Effector memory CD8-positive, alpha-beta T cell (primary cell): Measurements from ENCODE around the gene NPDC1.

Experiments
- ATAC-seq: fragments of 150-1000 bp; cut with Tn5 transposase; replicated peaks from 2 replicates; pipeline ENCODE4 v1.10.0; 2021; ENCODE audit warnings: mild to moderate bottlenecking, moderate library complexity
- DNase-seq, 3 experiments: peaks; one replicate each; pipeline ENCODE4 v3.0.0; 2021
- H3K27ac Mint-ChIP-seq, 2 donors: one replicate each; pipeline ENCODE4 v1.8.0; 2022; ENCODE audit warnings: mild to moderate bottlenecking in 2 of 2, mixed read lengths in 2 of 2, moderate library complexity in 2 of 2
- H3K27me3 Mint-ChIP-seq, 2 donors: one replicate each; pipeline ENCODE4 v1.8.0; 2022; ENCODE audit warnings: mixed read lengths in 2 of 2
- H3K36me3 Mint-ChIP-seq: one replicate; pipeline ENCODE4 v1.8.0; 2022; ENCODE audit warnings: mild to moderate bottlenecking, moderate library complexity, mixed read lengths; ENCODE audit not compliant: insufficient read depth
- H3K4me1 Mint-ChIP-seq, 2 donors: one replicate each; pipeline ENCODE4 v1.8.0; 2022; ENCODE audit warnings: low read depth in 2 of 2, mixed read lengths in 2 of 2
- H3K4me3 Mint-ChIP-seq, 2 donors: one replicate each; pipeline ENCODE4 v1.8.0; 2022; ENCODE audit warnings: mild to moderate bottlenecking in 2 of 2, mixed read lengths in 2 of 2, moderate library complexity in 2 of 2
- H3K9me3 Mint-ChIP-seq, 2 donors: one replicate each; pipeline ENCODE4 v1.8.0; 2022; ENCODE audit warnings: mixed read lengths in 2 of 2

NPDC1 gene

DNA sequence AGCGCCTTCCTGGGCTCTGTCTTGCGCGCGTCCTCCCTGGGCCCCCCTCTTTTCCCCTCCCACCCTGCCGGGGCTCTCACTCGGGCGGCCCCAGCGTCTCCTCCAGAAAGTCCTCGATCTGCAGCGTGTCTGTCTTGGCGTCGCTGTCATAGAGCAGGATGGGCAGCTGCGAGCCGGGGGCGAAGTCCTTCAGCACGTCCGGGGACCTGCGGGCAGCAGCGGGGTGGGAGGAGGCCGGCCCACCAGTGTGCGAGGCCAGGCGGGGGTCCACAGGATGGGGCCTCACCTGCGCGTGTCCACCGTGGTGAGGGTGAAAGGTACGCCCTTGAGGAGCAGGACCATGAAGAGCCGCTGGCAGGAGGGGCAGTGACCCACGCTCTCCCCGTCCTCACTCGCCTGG is 50.6 kb downstream of the NPDC1 start:
- Mint-ChIP-seq H3K36me3 (peaks cover 51% of the 10 kb centered on the region), H3K4me3 (peak overlapping the region in 1 of 2 donors; percentile 4), H3K4me1 (peaks cover 53 to 54% of the 10 kb centered on the region in 2 donors), H3K9me3 (no peaks in the 10 kb centered on the region), H3K27me3 (no peaks in the 10 kb centered on the region), H3K27ac (no peak overlapping the region)
- no peak for DNase-seq
- ATAC-seq, result no peak

DNA sequence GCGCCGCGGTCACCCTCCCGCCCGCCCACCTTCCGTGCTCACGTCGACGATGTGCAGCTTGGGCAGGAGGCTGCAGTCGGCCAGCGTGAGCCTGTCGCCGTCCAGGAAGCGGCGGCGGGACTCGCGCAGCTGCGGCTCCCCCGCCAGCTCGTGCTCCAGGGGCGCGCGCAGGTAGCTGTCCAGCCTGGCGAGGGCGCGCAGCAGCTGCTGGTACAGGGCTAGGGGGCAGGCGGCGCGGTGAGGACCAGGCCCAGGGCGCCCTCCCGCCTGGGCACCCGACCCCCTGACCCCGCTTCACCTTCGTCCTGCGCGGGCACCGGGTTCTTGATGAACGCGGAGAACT is 51.1 kb downstream of the NPDC1 start:
- H3K4me3 Mint-ChIP-seq, result no peak overlapping the region
- peak overlapping the region; percentile 95 to 96 for H3K27ac Mint-ChIP-seq
- no peak for ATAC-seq
- no peaks in the 10 kb centered on the region for H3K27me3 Mint-ChIP-seq
- DNase-seq, result no peak
- H3K36me3 Mint-ChIP-seq, result peaks cover 47% of the 10 kb centered on the region
- H3K9me3 Mint-ChIP-seq, result no peaks in the 10 kb centered on the region
- peaks cover 48 to 49% of the 10 kb centered on the region in 2 donors for H3K4me1 Mint-ChIP-seq

DNA sequence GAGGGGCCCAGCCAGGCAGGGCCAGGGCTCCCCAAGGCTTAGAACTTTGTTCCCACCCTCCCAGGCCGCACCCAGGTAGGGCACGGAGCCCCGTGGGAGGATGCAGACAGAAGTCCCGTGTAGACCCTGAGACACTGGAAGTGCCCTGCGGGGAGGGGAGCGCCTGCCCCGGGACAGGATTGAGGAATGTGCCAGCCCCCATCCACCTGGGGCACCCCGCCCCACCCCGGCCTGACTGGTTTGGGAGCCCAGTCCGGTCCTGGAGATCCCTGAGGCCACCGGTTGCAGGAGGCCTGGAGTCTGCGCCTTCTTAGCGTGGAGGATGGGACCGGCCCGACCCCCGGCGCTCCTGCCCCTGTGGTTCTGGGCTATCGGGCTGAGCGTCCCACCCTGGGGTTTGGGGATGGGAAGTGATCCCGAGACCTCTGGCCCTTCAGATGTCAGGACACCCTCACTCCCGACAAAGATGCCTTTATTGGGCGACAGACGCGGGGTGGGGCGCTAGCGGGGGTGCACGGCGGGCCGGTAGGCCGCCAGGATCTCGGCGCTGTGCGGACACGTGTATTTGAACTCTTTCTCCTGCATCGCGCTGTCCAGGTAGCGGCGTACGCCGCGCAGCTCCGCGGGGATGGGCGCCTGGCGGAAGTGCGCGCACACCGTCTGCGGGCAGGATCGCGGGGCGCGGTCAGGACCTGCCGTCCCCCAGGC is 51.6 kb downstream of the NPDC1 start:
- Mint-ChIP-seq H3K9me3 (no peaks in the 10 kb centered on the region), H3K4me1 (peaks cover 48 to 49% of the 10 kb centered on the region in 2 donors), H3K27me3 (no peaks in the 10 kb centered on the region), H3K4me3 (peak overlapping the region; percentile 84 to 86), H3K27ac (peak overlapping the region; percentile 95 to 96), H3K36me3 (peaks cover 47% of the 10 kb centered on the region)
- no peak for DNase-seq
- no peak for ATAC-seq

DNA sequence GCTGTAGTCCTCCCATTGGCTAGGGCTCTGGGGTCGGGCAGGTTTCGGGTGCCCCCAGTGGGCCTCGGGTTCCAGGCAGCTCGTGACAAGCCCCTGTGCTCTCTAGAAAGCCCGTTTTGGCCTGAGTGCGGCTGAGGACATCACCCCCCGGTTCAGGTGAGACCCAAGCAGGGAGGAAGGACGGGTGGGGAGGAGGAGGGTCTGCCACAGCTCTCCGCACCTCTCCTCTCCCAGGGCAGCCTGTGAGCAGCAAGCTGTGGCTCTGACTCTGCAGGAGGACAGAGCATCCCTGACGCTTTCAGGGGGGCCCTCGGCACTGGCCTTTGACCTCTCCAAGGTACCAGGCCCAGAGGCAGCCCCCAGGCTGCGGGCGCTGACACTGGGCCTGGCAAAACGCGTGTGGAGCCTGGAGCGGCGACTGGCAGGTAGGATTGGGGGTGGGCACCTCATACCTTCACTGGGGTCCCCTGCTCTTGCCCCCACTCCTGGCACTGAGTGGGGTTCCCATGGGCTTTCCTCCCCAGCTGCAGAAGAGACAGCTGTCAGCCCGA is 53.1 kb downstream of the NPDC1 start:
- DNase-seq (no peak), ATAC-seq (no peak)
- Mint-ChIP-seq H3K9me3 (no peaks in the 10 kb centered on the region), H3K4me3 (peak overlapping the region; percentile 84 to 86), H3K4me1 (peaks cover 37% of the 10 kb centered on the region in 2 donors), H3K36me3 (peaks cover 42% of the 10 kb centered on the region), H3K27ac (peak overlapping the region; percentile 95 to 96), H3K27me3 (no peaks in the 10 kb centered on the region)

DNA sequence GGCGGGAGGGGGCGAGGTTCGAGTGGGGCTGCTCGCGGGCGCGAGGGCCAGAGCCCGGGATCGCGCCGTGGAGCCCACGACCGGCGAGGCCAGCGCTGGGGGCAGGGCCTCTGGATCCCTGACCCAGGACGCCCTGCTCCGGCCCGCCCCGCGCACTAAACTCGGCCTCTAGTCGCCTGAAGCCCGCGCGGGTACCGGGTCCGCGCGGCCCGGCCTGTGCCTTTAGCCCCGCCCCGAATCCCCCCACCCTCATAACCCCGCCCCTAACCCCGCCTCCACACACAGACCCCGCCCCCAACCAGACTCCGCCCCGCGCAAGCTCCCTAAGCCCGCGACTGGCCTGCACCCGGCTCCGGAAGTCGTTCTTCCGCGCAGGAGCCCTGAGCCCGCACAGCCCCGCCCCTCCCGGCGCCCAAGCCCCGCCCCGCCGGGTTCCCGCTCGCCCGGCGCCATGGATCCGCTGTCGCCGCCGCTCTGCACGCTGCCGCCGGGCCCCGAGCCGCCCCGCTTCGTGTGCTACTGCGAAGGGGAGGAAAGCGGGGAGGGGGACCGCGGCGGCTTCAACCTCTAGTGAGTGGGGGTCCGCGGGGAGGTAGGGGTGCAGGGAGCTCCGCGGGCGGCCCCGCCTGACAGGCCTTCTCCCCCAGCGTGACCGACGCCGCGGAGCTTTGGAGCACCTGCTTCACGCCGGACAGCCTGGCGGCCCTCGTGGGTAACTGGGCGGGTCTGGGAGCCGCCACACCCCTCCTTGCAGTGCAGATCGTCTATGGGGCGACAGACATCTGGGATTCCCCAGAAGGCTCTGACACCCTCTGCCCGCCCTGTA is 53.8 kb downstream of the NPDC1 start, which contains the start of gene PAXX:
TSS of gene PAXX (plus strand) at position 430 of the 826 bp plus-strand sequence. CDS start at position 452, 22 bp downstream.
- peaks cover 31% of the 10 kb centered on the region in 2 donors for H3K4me1 Mint-ChIP-seq
- peak; percentile 92 to 93 (median 92) for DNase-seq
- H3K4me3 Mint-ChIP-seq, result peak within 1 kb of the TSS; percentile 84 to 86
- ATAC-seq, result peak; percentile 76
- H3K27me3 Mint-ChIP-seq, result peaks cover 0 to 5% of the 10 kb centered on the region in 2 donors
- peak within 1 kb of the TSS; percentile 95 to 96 for H3K27ac Mint-ChIP-seq
- H3K9me3 Mint-ChIP-seq, result no peaks in the 10 kb centered on the region
- H3K36me3 Mint-ChIP-seq, result peaks cover 39% of the 10 kb centered on the region

DNA sequence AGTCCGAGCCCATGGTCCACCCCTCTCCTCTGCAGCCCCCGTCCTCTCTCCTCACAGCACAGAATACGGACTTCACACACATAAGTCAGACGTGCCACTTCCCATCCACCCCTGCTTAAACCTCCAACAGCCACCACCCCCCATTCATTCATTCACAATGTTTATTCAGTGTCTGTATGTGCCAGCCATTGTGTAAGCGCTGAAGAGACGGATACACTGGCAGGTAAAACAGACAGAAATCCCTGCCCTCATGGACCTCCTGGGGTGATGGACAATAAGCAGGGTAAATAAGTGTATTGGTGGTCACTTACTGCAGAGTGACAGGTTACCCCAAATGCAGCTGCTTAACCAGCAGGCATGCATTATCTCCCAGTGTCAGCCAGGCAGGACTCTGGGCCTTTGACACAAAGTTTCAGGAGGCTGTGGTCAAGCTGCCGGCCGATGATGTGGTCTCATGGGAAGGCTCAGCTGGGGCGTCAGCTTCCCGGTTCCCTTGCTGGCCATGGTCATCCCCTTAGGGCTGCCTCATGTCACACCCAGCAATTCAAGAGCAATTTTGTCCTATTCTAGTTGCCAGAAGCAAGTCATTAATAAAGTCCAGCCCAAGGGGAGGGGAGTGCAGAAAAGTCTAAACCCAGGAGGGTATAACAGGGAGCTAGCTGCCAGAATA is 55.6 kb downstream of the NPDC1 start:
- H3K4me3 Mint-ChIP-seq, result peak overlapping the region; percentile 84 to 86
- H3K36me3 Mint-ChIP-seq, result peaks cover 23% of the 10 kb centered on the region
- ATAC-seq (no peak), DNase-seq (no peak)
- H3K27me3 Mint-ChIP-seq, result peaks cover 0 to 6% of the 10 kb centered on the region in 2 donors
- H3K4me1 Mint-ChIP-seq, result peaks cover 20 to 25% of the 10 kb centered on the region in 2 donors
- H3K27ac Mint-ChIP-seq, result peak overlapping the region in 1 of 2 donors; percentile 95
- no peaks in the 10 kb centered on the region for H3K9me3 Mint-ChIP-seq
